NCI-H2029 (cell line): ENCODE measurements around the gene FOXO4.
A peak's percentile ranks its signal among the peaks of the same experiment; 100 is the strongest.

Experiments
- DNase-seq: peaks from one replicate; lab custom pipeline; 2025; lab: John Stamatoyannopoulos, UW

Gene FOXO4

DNA sequence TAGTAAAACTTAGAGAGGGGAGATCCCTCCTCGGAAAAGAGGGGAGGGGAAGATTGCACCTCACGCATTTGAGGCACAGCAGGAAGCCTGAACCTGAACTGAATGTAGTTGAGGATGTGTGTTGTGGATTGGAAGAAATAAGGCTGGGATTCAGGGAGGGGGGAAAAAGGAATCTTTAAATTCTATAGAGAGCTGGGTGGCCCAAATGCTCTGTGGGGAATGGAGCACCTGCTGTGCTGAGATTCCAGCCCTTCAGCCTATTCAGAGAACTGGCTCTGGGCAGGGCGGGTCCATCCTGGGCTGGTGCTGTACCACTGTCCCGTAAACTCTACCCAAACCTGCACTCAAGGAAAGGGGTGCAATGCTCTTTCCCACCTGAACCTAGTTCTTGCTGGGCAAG lies 4.1 kb downstream of the FOXO4 start:
- DNase-seq, result no peak

- DNase-seq, result no peak
Observed at GRCh38 chrX:71100581-71101505, 5.2 kb downstream of the FOXO4 start.

GRCh38 chrX:71102292-71102691 lies 6.6 kb downstream of the FOXO4 start:
- DNase-seq, result no peak

GRCh38 chrX:71103110-71103983 lies 7.7 kb downstream of the FOXO4 start:
- no peak for DNase-seq

- no peak for DNase-seq
Observed at GRCh38 chrX:71105628-71106027, 10.0 kb downstream of the FOXO4 start.

DNA sequence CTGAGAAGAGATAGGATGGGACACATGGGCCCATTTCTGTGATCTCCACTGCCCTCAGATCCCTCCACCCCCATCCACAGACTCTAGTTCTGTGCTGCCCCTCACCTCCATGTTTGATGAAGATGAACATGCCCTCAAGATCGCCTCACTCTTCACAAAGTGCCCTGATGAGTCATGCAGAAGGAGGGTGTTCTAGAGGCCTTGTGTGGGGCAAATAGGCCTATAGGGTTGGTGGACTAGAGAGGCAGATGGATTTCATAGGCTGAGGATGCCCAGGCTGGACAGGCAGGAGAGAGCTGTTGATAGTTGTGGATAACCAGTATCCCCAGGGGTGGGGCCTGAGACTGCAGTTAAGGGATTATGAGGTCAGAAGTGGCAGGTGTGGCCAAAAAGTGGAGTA lies 10.8 kb downstream of the FOXO4 start, which contains the start of gene CXorf65:
CXorf65 (minus strand) TSS at position 314 of the 400 bp plus-strand sequence; CDS start at position 130, 184 bp downstream.
- no peak for DNase-seq

DNA sequence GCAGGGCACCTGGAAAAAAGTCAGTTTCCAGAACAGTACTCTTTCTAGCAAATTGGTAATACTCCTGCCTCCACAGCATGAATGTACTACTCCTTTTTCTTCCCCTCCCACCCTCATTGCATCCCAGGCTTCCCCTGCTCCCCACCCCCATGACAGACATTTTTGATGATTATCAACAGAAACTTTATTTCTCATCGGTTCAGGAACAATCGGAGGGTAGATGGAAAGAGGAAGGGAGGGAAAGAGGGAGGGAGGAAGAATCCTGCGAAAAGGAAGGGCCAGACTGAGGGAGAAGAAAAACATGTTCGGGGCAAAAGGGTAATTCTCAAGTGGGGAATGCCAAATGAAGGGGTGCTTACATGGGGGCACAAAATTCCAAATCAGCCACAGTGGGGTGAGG lies 11.6 kb downstream of the FOXO4 start:
- no peak for DNase-seq

DNA sequence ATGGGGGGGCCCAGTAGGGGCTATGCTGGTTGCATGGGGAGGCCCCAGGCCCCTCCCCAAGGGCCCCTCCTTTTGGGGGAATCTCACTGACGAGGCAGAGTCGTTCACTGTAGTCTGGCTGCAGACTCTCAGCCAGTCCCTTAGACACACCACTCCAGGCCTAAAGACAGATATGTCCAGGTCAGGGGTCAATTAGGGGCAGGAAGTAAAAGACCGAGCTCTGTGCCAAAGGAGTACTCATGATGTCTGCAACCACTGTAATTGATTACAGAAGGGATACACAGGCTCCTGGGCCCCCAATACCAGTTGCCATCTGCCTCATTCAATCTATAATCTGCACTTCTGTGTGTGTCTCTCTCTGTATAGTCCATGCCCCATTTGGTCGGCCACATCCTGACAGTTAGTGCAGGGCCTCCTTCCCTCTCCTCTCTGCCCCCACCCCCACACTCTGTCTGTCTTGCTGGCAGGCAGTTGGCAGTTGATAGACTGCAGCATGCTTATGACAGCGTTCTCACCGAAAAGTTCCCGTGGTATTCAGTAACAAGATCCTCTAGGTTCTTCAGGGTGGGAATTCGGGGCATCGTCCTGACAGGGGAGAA lies 12.2 kb downstream of the FOXO4 start:
- no peak for DNase-seq

DNA sequence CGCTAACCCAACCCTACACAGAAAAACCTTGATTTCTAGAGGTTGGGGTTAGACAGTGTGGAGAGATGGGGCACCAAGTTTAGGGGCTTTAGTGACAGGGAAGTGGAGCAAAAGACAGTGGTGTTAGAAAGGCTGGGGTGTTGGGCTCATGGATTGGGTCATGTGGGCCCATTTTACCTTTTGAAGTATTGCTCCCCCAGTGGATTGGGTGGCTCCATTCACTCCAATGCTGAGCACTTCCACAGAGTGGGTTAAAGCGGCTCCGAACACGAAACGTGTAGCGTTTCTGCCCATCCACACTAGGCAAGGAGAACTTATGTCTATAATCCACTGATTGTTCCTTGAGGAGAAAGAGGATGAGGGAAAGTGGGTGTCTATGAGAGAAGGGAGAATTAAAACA lies 13.4 kb downstream of the FOXO4 start:
- no peak for DNase-seq

GRCh38 chrX:71111141-71111843 lies 15.6 kb downstream of the FOXO4 start, which contains the start of gene IL2RG:
Gene IL2RG (minus strand): TSS chrX:71111577. CDS start chrX:71111539, 38 bp downstream.
- DNase-seq, result no peak

DNA sequence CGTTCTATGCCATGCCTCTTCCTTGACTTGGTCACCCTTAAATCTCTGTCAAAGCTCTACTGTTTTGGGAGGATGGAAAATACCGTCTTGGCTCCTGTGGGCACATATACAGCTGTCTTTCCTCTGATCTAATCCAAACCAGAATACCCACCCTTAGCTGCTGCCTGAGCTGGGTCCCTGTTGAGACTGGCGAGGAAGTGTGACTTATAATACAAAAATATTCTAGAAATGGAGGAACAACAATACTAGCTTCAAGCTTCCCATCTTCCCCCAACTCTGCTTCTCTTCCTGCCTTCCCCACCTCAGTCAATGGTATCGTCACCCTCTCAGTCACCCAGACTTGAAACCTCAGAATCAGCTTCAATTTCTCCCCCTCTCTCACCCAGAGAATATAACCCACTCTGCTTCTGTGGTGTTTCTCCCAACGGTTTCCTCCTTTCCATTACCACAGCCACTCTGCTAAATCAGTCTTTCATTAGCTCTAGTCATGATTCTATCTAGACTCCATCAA lies 16.3 kb downstream of the FOXO4 start:
- no peak for DNase-seq

- DNase-seq, result no peak
Observed at GRCh38 chrX:71117358-71117757, 21.7 kb downstream of the FOXO4 start.

DNA sequence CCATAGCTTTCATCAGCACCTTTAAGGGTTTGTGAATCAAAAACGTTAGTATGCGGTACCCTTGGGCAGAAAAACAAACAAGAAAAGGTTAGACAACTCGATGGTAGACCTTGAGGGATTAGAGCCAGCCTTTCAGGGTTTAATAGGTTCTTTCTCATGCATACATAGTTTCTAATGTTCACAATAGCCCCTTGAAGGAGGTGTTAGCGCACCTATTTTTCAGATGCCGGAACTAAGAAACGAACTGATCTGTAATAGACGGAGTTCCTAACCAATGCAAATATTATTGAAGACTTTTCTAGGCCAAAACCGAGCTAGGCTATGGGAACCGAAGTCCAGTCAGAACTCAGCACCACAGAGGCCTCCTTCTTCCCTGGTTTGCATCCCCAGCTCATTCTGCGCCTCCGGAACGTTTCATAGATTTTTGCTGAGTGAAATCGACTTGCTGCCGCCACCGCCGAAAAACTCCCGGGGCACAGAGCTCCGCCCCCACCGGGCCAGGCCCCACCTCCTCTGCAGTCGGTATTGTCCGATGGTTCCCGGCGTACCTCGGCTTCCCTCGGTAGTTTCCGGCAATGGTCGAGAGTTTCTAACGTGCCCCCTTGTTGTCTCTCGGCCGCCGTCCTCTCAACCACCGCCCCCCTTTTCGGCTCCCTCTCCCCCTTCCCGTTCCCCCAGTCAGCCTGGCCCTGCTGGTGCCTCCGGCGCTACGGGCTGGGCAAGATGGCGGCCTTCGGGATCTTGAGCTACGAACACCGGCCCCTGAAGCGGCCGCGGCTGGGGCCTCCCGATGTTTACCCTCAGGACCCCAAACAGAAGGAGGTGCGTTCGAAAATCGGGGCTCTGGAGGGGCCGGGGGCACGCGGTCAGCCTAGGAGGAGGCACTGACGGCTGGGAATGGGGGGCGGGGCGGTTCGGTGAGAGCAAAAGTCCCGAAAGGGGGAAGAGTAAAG lies 22.7 kb downstream of the FOXO4 start, which contains the start of gene MED12:
MED12 (plus strand) TSS at position 565 of the 953 bp plus-strand sequence; CDS start at position 724, 159 bp downstream.
- peak; percentile 18 for DNase-seq

DNA sequence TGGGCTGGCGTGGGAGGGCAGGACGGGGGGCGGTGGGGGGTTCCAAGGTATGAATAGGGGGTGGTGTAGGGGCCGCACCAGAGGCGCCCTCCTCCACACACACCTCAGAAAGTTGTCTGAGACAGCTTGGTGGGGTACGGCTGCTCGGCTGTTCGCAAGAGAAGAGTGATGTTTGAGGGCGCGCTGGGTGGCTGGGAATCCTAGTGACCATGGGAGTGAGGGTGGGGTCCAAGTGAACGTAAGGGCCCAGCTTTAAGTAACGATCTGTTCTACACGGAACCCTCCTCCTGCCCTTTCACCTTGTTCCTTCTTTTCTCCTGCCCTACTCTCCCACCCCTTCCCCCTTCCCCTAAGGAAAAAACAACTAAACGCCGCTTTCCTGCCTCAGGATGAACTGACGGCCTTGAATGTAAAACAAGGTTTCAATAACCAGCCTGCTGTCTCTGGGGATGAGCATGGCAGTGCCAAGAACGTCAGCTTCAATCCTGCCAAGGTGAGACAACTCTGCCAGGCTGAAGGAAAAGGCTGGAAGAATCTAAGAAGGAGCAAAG lies 23.4 kb downstream of the FOXO4 start:
- DNase-seq, result no peak

DNA sequence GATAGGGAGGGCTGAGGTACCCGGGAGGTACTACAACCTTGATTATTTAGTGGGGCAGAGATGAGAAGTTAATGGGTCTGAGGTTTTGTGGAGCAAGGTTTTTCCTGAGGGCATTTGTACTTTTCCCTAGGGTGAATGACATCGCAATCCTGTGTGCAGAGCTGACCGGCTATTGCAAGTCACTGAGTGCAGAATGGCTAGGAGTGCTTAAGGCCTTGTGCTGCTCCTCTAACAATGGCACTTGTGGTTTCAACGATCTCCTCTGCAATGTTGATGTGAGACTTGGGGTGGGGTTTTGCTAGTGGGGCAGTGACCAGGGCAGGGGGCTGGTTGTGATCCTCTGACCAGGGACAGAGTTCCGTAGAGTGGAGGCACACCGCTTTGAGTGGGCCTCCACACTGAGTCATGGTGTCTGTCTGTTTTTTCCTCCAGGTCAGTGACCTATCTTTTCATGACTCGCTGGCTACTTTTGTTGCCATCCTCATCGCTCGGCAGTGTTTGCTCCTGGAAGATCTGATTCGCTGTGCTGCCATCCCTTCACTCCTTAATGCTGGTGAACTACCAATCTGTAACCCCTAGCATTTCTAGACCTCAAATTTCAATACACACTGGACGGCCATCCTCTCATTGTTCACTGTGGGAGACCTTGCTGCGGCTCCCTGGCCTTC lies 32.6 kb downstream of the FOXO4 start:
- DNase-seq, result no peak

DNA sequence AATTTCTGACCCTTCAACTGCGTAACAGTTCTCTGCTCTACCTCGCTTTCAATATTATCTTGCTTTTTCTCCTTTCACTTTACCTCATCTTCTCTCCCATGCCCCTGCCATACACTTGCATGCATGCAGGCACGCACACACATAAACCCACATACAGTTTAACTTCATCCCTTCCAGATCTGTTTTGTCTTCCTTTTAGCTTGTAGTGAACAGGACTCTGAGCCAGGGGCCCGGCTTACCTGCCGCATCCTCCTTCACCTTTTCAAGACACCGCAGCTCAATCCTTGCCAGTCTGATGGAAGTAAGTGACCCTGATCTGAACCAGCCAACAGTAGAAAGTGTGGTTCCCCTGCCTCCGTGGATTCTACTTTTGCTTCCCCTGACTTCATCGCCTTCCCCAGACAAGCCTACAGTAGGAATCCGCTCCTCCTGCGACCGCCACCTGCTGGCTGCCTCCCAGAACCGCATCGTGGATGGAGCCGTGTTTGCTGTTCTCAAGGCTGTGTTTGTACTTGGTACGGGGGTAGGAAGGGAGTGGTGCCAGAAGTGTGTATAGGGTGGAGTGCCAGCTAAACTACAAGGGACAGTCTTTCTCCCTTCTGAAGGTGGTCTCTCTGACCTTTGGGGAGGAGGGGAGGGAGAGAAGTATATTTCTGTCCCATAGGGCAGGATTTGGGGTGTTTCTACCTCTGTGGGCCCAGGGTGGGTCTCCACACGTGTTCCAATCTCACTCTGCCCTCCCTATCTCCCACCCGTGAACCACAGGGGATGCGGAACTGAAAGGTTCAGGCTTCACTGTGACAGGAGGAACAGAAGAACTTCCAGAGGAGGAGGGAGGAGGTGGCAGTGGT lies 33.5 kb downstream of the FOXO4 start:
- DNase-seq, result no peak

DNA sequence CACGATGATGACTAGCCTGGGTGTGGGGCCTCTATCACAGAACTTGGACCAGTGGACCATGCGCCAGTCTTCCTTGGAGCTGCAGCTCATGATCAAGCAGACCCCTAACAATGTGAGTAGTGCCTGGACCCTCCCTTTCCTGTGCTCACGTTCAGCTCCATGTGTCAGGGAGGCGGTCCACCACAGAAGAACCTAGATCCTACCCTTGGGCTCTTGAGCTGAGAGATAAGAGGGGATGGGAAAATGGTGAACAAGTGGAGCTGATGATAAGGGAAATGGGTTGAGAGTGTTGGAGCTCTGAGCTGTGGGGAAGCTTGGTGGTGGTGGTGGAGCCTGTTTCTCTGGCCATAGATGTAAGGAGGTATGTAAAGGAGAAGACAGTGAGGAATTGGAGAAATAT lies 35.9 kb downstream of the FOXO4 start:
- no peak for DNase-seq

GRCh38 chrX:71140440-71140839 lies 44.8 kb downstream of the FOXO4 start:
- DNase-seq, result no peak
